IMR-90 (cell line): Measurements from ENCODE around the gene VAV1. TPM values are rescaled to one million over a fixed set of nuclear protein-coding genes. Genes with fewer than 3 reads are reported as not detected.

Experiments used
- ATAC-seq: fragments of 200-7000 bp; cut with Tn5 transposase; 2 replicates; pipeline ENCODE4 v1.9.1; 2020; ENCODE audit warnings: low read depth, mild to moderate bottlenecking, moderate library complexity
- BruUV-seq: library from RNA; stranded (reverse); fragments of 400-500 nt; replicated peaks from 2 replicates; lab custom pipeline; 2021; lab: Mats Ljungman, UMichigan
- CTCF ChIA-PET: fragments of 300-600 bp; formaldehyde crosslinking; extraction: SDS; loops from one replicate; lab custom pipeline; 2021; ENCODE audit warnings: antibody characterized with exemption; lab: Yijun Ruan, JAX
- POLR2A ChIA-PET: fragments of 300-600 bp; sonication (Branson Sonifier 250); formaldehyde crosslinking; loops from one replicate; lab custom pipeline; 2022; ENCODE audit warnings: antibody characterized with exemption; ENCODE audit not compliant: unreplicated experiment; lab: Charles Lee
- DNase-seq: peaks from one replicate; pipeline ENCODE4 v3.0.0; 2013
- H2AFZ ChIP-seq: replicated peaks from 2 replicates; pipeline ENCODE3; 2013; ENCODE audit warnings: low read length, mild to moderate bottlenecking; ENCODE audit not compliant: poor library complexity
- H2AK5ac ChIP-seq: 2 replicates; pipeline ENCODE4 v1.6.1; 2013; ENCODE audit warnings: low read depth, low read length, inconsistent platforms
- H2AK9ac ChIP-seq: replicated peaks from 2 replicates; pipeline ENCODE3; 2013; ENCODE audit warnings: mild to moderate bottlenecking, low read depth, low read length, moderate library complexity; ENCODE audit not compliant: poor library complexity
- H2BK120ac ChIP-seq: 2 replicates; pipeline ENCODE4 v1.6.1; 2013; ENCODE audit warnings: low read depth, low read length, inconsistent platforms
- H2BK15ac ChIP-seq: 3 replicates; pipeline ENCODE4 v1.6.1; 2013; ENCODE audit warnings: low read depth, low read length, inconsistent platforms
- H2BK20ac ChIP-seq: 2 replicates; pipeline ENCODE4 v1.6.1; 2013; ENCODE audit warnings: low read depth, mild to moderate bottlenecking, inconsistent platforms, low read length, moderate library complexity
- H2BK5ac ChIP-seq: 2 replicates; pipeline ENCODE4 v1.6.1; 2013; ENCODE audit warnings: mild to moderate bottlenecking, low read depth, low read length, inconsistent platforms; ENCODE audit not compliant: poor library complexity, severe bottlenecking
- H3K14ac ChIP-seq: replicated peaks from 2 replicates; pipeline ENCODE4 v1.6.1; 2013; ENCODE audit warnings: low read depth, low read length, inconsistent platforms
- H3K18ac ChIP-seq: 2 replicates; pipeline ENCODE4 v1.6.1; 2013; ENCODE audit warnings: low read depth, low read length, control low read depth
- H3K23ac ChIP-seq: 2 replicates; pipeline ENCODE4 v1.6.1; 2013; ENCODE audit warnings: low read depth, low read length, inconsistent platforms
- H3K27ac ChIP-seq: 2 replicates; pipeline ENCODE4 v1.5.1; 2013; ENCODE audit warnings: mild to moderate bottlenecking, control low read depth, low read length; ENCODE audit not compliant: insufficient read depth
- H3K27me3 ChIP-seq: 2 replicates; pipeline ENCODE4 v1.6.1; 2013; ENCODE audit warnings: low read length; ENCODE audit not compliant: control insufficient read depth, insufficient read depth
- H3K36me3 ChIP-seq: 2 replicates; pipeline ENCODE4 v1.6.1; 2013; ENCODE audit warnings: low read length, mixed read lengths; ENCODE audit not compliant: control insufficient read depth, insufficient read depth
- H3K4ac ChIP-seq: 2 replicates; pipeline ENCODE4 v1.6.1; 2013; ENCODE audit warnings: low read depth, low read length, inconsistent platforms
- H3K4me1 ChIP-seq: 2 replicates; pipeline ENCODE4 v1.6.1; 2013; ENCODE audit warnings: low read length, mixed read lengths; ENCODE audit not compliant: control insufficient read depth, insufficient read depth
- H3K4me2 ChIP-seq: 2 replicates; pipeline ENCODE4 v1.6.1; 2013; ENCODE audit warnings: low read depth, mild to moderate bottlenecking, control low read depth, low read length, moderate library complexity
- H3K4me3 ChIP-seq: 2 replicates; pipeline ENCODE4 v1.5.1; 2013; ENCODE audit warnings: low read depth, mild to moderate bottlenecking, control low read depth, low read length, moderate library complexity; ENCODE audit not compliant: insufficient read depth
- H3K56ac ChIP-seq: 2 replicates; pipeline ENCODE4 v1.6.1; 2013; ENCODE audit warnings: low read length, inconsistent platforms; ENCODE audit not compliant: insufficient read depth; ENCODE audit errors: extremely low read depth
- H3K79me1 ChIP-seq, 2 experiments: 2 replicates each; pipeline ENCODE4 v1.6.1; 2013; ENCODE audit warnings: low read length in 2 of 2, inconsistent platforms in 1 of 2, low read depth in 1 of 2
- H3K9ac ChIP-seq: 2 replicates; pipeline ENCODE4 v1.6.1; 2013; ENCODE audit warnings: low read depth, low read length, control low read depth
- H3K9me1 ChIP-seq: 2 replicates; pipeline ENCODE4 v1.6.1; 2013; ENCODE audit warnings: low read length, inconsistent platforms; ENCODE audit not compliant: insufficient read depth
- H3K9me3 ChIP-seq: 2 replicates; pipeline ENCODE4 v1.6.1; 2013; ENCODE audit warnings: low read length; ENCODE audit not compliant: control insufficient read depth, insufficient read depth
- H4K20me1 ChIP-seq: 2 replicates; pipeline ENCODE4 v1.6.1; 2013; ENCODE audit warnings: low read length, inconsistent platforms; ENCODE audit not compliant: insufficient read depth
- H4K5ac ChIP-seq: 2 replicates; pipeline ENCODE4 v1.6.1; 2013; ENCODE audit warnings: mild to moderate bottlenecking, low read depth, low read length, control low read depth
- H4K8ac ChIP-seq, 2 experiments: 2 replicates each; pipeline ENCODE4 v1.6.1; 2013; ENCODE audit warnings: low read depth in 2 of 2, low read length in 2 of 2, control low read depth in 1 of 2, inconsistent platforms in 1 of 2
- H4K91ac ChIP-seq: 2 replicates; pipeline ENCODE4 v1.6.1; 2013; ENCODE audit warnings: low read depth, low read length, inconsistent platforms; ENCODE audit not compliant: insufficient read depth
- BHLHE40 ChIP-seq: fragments of 150-350 bp; IDR thresholded peaks from 2 replicates; pipeline ENCODE4 v1.6.1; 2016; ENCODE audit warnings: mild to moderate bottlenecking, low read depth, low read length
- CHD1 ChIP-seq: IDR thresholded peaks from 2 replicates; pipeline ENCODE4 v1.6.1; 2012; ENCODE audit warnings: low read depth, low read length, improper control_type of control experiment
- FOS ChIP-seq: fragments of 150-350 bp; IDR thresholded peaks from 2 replicates; pipeline ENCODE4 v1.6.1; 2016; ENCODE audit warnings: low read depth, low read length
- NFE2L2 ChIP-seq: fragments of 150-350 bp; IDR thresholded peaks from 2 replicates; pipeline ENCODE4 v1.6.1; 2016; ENCODE audit warnings: low read depth, mild to moderate bottlenecking, low read length
- RCOR1 ChIP-seq: IDR thresholded peaks from 2 replicates; pipeline ENCODE4 v1.6.1; 2012; ENCODE audit warnings: mild to moderate bottlenecking, low read length, improper control_type of control experiment; ENCODE audit not compliant: insufficient replicate concordance
- SMC3 ChIP-seq: fragments of 150-350 bp; IDR thresholded peaks from 2 replicates; pipeline ENCODE4 v1.6.1; 2016; ENCODE audit warnings: low read depth, mild to moderate bottlenecking, antibody characterized with exemption, low read length, moderate library complexity
- WGBS, 2 experiments: methylation state at CpG; one replicate each; pipeline versions ENCODE4 v1.1.5 to v1.1.7; 2013; ENCODE audit warnings: missing lambda C conversion rate in 2 of 2; ENCODE audit not compliant: insufficient read length in 1 of 2; ENCODE audit errors: extremely low coverage in 2 of 2; 5-methylcytosine and 5-hydroxymethylcytosine counted together
- dilution Hi-C: fragments of 300-500 bp; cut with HindIII; formaldehyde crosslinking; loops from one replicate; pipeline ENCODE4 v1.14.3; 2018; ENCODE audit warnings: low sequenced_read_pairs; ENCODE audit not compliant: unreplicated experiment
- in situ Hi-C: fragments of 300-500 bp; cut with MboI; formaldehyde crosslinking; loops from 3 replicates; pipeline ENCODE4 v1.14.3; 2019; ENCODE audit warnings: low sequenced_read_pairs, inconsistent platforms, mixed read lengths
- intact Hi-C: fragments of 100-400 bp; cut with micrococcal nuclease; formaldehyde crosslinking; loops from 2 replicates; pipeline ENCODE4 v1.10.0; 2022
- polyA plus RNA-seq, 3 experiments: library from polyadenylated mRNA; depleted of rRNA; stranded (reverse); fragments of >200 nt; gene quantifications; 2 replicates each; pipeline ENCODE4 v1.2.3, GENCODE V29; 2012; ENCODE audit warnings: low replicate concordance in 1 of 3
- total RNA-seq: library from RNA; depleted of rRNA; stranded (reverse); fragments of >200 nt; gene quantifications from 2 replicates; pipeline ENCODE4 v1.2.3, GENCODE V29; 2012
- TF ChIP-seq, protein P1 (sequence below): fragments of 150-350 bp; IDR thresholded peaks from 2 replicates; pipeline ENCODE4 v1.6.1; 2017; ENCODE audit warnings: mild to moderate bottlenecking, antibody characterized with exemption, low read length, low read depth
- TF ChIP-seq, protein P2 (sequence below): fragments of 150-350 bp; IDR thresholded peaks from 2 replicates; pipeline ENCODE4 v1.6.1; 2016; ENCODE audit warnings: low read depth, mild to moderate bottlenecking, low read length, moderate library complexity, borderline replicate concordance

The VAV1 gene
- total and polyA plus RNA-seq, 2 of the 4 experiments (the other 2 are of a cell fraction), result not detected

DNA sequence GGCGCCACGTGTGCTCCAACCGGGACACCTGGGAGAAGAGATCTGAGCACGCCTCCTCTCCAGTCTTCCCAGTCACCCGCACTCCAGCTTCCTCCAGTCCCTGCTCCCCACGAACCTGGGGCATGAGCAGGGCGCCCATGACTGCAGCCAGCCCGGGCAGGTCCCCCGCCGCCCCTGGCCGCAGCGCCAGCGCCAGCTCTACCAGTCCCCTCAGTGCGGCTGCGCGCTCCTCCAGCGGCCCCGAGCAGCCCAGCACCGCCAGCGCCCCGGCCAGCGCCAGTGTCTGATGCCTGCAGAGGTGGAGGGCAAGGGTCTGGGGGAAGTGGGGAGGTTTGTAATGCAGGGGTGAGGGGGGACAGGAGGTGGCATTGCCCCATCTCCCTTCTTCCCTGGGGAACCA, 18.4 kb upstream of the VAV1 start:
- Histone ChIP-seq H2BK15ac (no peak overlapping the region), H4K20me1 (no peaks in the 10 kb centered on the region), H3K4me3 (no peak overlapping the region), H4K91ac (no peak overlapping the region), H3K4ac (no peak overlapping the region), H3K14ac (no peak overlapping the region), H3K23ac (no peak overlapping the region), H2BK20ac (no peak overlapping the region), H2AK9ac (no peak overlapping the region), H3K18ac (no peak overlapping the region), H3K36me3 (peaks cover 30% of the 10 kb centered on the region), H2BK5ac (no peak overlapping the region), H3K4me2 (no peak overlapping the region), H3K27me3 (no peaks in the 10 kb centered on the region), H4K5ac (no peak overlapping the region), H3K9me3 (no peaks in the 10 kb centered on the region), H3K27ac (no peak overlapping the region), H3K9me1 (no peaks in the 10 kb centered on the region), H2AFZ (no peak overlapping the region), H3K4me1 (no peaks in the 10 kb centered on the region), H4K8ac (no peak overlapping the region), H3K9ac (no peak overlapping the region), H2BK120ac (no peak overlapping the region), H3K79me1 (peaks cover 0 to 3% of the 10 kb centered on the region in 2 experiments; a peak in 1 of 4 replicates), H2AK5ac (no peak overlapping the region), H3K56ac (no peak overlapping the region)
- ChIA-PET POLR2A (no interaction called here), CTCF (no interaction called here)
- no peak for DNase-seq
- dilution Hi-C loops (no loop called here), in situ Hi-C loops (no loop called here), intact Hi-C loops (no loop called here)
- TF ChIP-seq BHLHE40, result no peak
- TF ChIP-seq, protein P1, sequence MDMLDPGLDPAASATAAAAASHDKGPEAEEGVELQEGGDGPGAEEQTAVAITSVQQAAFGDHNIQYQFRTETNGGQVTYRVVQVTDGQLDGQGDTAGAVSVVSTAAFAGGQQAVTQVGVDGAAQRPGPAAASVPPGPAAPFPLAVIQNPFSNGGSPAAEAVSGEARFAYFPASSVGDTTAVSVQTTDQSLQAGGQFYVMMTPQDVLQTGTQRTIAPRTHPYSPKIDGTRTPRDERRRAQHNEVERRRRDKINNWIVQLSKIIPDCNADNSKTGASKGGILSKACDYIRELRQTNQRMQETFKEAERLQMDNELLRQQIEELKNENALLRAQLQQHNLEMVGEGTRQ, result no peak
- TF ChIP-seq CHD1, result no peak
- TF ChIP-seq, protein P2, sequence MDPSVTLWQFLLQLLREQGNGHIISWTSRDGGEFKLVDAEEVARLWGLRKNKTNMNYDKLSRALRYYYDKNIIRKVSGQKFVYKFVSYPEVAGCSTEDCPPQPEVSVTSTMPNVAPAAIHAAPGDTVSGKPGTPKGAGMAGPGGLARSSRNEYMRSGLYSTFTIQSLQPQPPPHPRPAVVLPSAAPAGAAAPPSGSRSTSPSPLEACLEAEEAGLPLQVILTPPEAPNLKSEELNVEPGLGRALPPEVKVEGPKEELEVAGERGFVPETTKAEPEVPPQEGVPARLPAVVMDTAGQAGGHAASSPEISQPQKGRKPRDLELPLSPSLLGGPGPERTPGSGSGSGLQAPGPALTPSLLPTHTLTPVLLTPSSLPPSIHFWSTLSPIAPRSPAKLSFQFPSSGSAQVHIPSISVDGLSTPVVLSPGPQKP, result no peak
- no peak for TF ChIP-seq NFE2L2
- TF ChIP-seq RCOR1, result no peak
- no peak for TF ChIP-seq FOS
- no peak for TF ChIP-seq SMC3
- no TSS peak for BruUV-seq
- no peak for ATAC-seq
- 100% methylated on average over 4 of the region's 22 CpGs; no CpG with 5 or more reads in 1 of the 2 experiments for WGBS, 2 experiments
